Keratinocyte (primary cell): Measurements from ENCODE around the gene GRM3. TPM values are rescaled to one million over a fixed set of nuclear protein-coding genes. Genes with fewer than 3 reads are reported as not detected.

Source experiments
- DNase-seq: peaks from one replicate; pipeline ENCODE4 v3.0.0-alpha.2; 2011; ENCODE audit warnings: low read depth, missing footprints, low spot score
- FAIRE-seq: peaks from 2 replicates; lab custom pipeline; 2011; peaks lifted over from hg19 to GRCh38; lab: Jason Lieb, UNC
- H2AFZ ChIP-seq: 2 replicates; pipeline ENCODE4 v1.6.0; 2012; ENCODE audit warnings: low read length, control low read depth, inconsistent platforms; ENCODE audit not compliant: control insufficient read depth
- H3K27ac ChIP-seq: 2 replicates; pipeline ENCODE4 v1.5.1; 2011; ENCODE audit warnings: low read length; ENCODE audit not compliant: control insufficient read depth, insufficient read depth
- H3K27me3 ChIP-seq: 3 replicates; pipeline ENCODE4 v1.6.0; 2011; ENCODE audit warnings: low read length; ENCODE audit not compliant: control insufficient read depth, insufficient read depth; ENCODE audit errors: extremely low read depth
- H3K36me3 ChIP-seq, 2 experiments: 2 replicates in 1 of 2; 3 replicates in 1 of 2; pipeline ENCODE4 v1.5.1; 2011; ENCODE audit warnings: low read length in 2 of 2, mild to moderate bottlenecking in 1 of 2; ENCODE audit not compliant: control insufficient read depth in 2 of 2, insufficient read depth in 2 of 2; ENCODE audit errors: extremely low read depth in 1 of 2
- H3K4me1 ChIP-seq: 3 replicates; pipeline ENCODE4 v1.5.1; 2011; ENCODE audit warnings: low read length; ENCODE audit not compliant: control insufficient read depth, insufficient read depth; ENCODE audit errors: extremely low read depth
- H3K4me2 ChIP-seq: 3 replicates; pipeline ENCODE4 v1.6.0; 2011; ENCODE audit warnings: low read depth, low read length; ENCODE audit not compliant: control insufficient read depth, insufficient read depth; ENCODE audit errors: extremely low read depth
- H3K4me3 ChIP-seq, 3 experiments: fragments of 200-600 bp in 1 of 3; sonication (generic) in 1 of 3; 2 replicates in 2 of 3; 3 replicates in 1 of 3; pipeline ENCODE4 v1.5.1; 2011 to 2016; ENCODE audit warnings: low read length in 3 of 3, mild to moderate bottlenecking in 3 of 3, control low read depth in 2 of 3, inconsistent platforms in 1 of 3, low read depth in 1 of 3, mixed read lengths in 1 of 3, mixed run types in 1 of 3, moderate library complexity in 1 of 3; ENCODE audit not compliant: control insufficient read depth in 2 of 3, insufficient read depth in 2 of 3; ENCODE audit errors: extremely low read depth in 1 of 3
- H3K79me2 ChIP-seq: 2 replicates; pipeline ENCODE4 v1.6.0; 2012; ENCODE audit warnings: low read length; ENCODE audit not compliant: control insufficient read depth, insufficient read depth
- H3K9ac ChIP-seq: 3 replicates; pipeline ENCODE4 v1.6.0; 2011; ENCODE audit warnings: low read length; ENCODE audit not compliant: control insufficient read depth, insufficient read depth; ENCODE audit errors: extremely low read depth
- H3K9me1 ChIP-seq: 3 replicates; pipeline ENCODE4 v1.6.0; 2011; ENCODE audit warnings: low read length; ENCODE audit not compliant: control insufficient read depth, insufficient read depth; ENCODE audit errors: extremely low read depth
- H3K9me3 ChIP-seq: 2 replicates; pipeline ENCODE4 v1.5.1; 2012; ENCODE audit warnings: low read depth, low read length; ENCODE audit not compliant: control insufficient read depth
- H4K20me1 ChIP-seq: 3 replicates; pipeline ENCODE4 v1.6.0; 2011; ENCODE audit warnings: low read length; ENCODE audit not compliant: control insufficient read depth, insufficient read depth; ENCODE audit errors: extremely low read depth
- CTCF ChIP-seq, 3 experiments: IDR thresholded peaks in 1 of 3; conservative IDR thresholded peaks in 1 of 3; optimal IDR thresholded peaks in 1 of 3; 2 replicates in 2 of 3; 3 replicates in 1 of 3; pipeline versions ENCODE3 to v1.5.1; 2011; ENCODE audit warnings: low read length in 3 of 3, mild to moderate bottlenecking in 3 of 3, moderate library complexity in 2 of 3, control low read depth in 1 of 3, inconsistent platforms in 1 of 3; ENCODE audit not compliant: insufficient read depth in 2 of 3; ENCODE audit errors: extremely low read depth in 1 of 3
- EZH2 ChIP-seq: IDR thresholded peaks from one replicate; pipeline ENCODE4 v1.6.1; 2012; ENCODE audit warnings: inconsistent platforms, mild to moderate bottlenecking, low read length, moderate library complexity
- dilution Hi-C: fragments of 300-500 bp; cut with MboI; formaldehyde crosslinking; loops from one replicate; pipeline ENCODE4 v1.7.0; 2020; ENCODE audit warnings: low sequenced_read_pairs; ENCODE audit not compliant: extremely low pct_ligation_motif_present
- polyA plus RNA-seq, 5 experiments: library from polyadenylated mRNA; depleted of rRNA in 3 of 5; stranded (reverse) in 3 of 5; stranded (forward) in 1 of 5; unstranded in 1 of 5; fragments of >200 nt; gene quantifications; 1 replicate in 1 of 5; 2 replicates in 3 of 5; 3 replicates in 1 of 5; pipeline versions ENCODE4 v1.2.1 to v1.2.3, GENCODE V29; 2011 to 2012; ENCODE audit warnings: missing spikeins in 2 of 5, low read depth in 1 of 5, low replicate concordance in 1 of 5

GRM3 gene
- polyA plus RNA-seq, 1 donor (not counting 4 experiments of a cell fraction or from before 2014, with no cell fraction given), result not detected

GRCh38 chr7:86765931-86766330, 122.2 kb downstream of the GRM3 start:
- TF ChIP-seq EZH2 (no peak), CTCF (optimal IDR thresholded peaks at IDR 0.05 in 1 of 3, IDR thresholded peaks at IDR 0.05 in 1 of 3, conservative IDR thresholded peaks at IDR 0.05 in 1 of 3; ENCODE audit: extremely low read depth in 1 of 3, insufficient read depth in 2 of 3, low read length in 3 of 3) (no peak)
- H3K9me3 ChIP-seq, result no peaks in the 10 kb centered on the region
- no peaks in the 10 kb centered on the region for H3K27me3 ChIP-seq
- dilution Hi-C loops, result no loop called here
- H3K4me2 ChIP-seq, result no peak overlapping the region
- H3K36me3 ChIP-seq, result no peaks in the 10 kb centered on the region
- no peaks in the 10 kb centered on the region for H3K4me1 ChIP-seq
- no peaks in the 10 kb centered on the region for H3K79me2 ChIP-seq
- H4K20me1 ChIP-seq, result no peaks in the 10 kb centered on the region
- no peak overlapping the region for H3K4me3 ChIP-seq
- no peak overlapping the region for H2AFZ ChIP-seq
- H3K9me1 ChIP-seq, result no peaks in the 10 kb centered on the region
- H3K27ac ChIP-seq, result no peak overlapping the region
- FAIRE-seq (no peak), DNase-seq (no peak)
- no peak overlapping the region for H3K9ac ChIP-seq

- FAIRE-seq (no peak), DNase-seq (no peak)
- Histone ChIP-seq H3K4me2 (no peak overlapping the region), H3K4me1 (no peaks in the 10 kb centered on the region), H3K79me2 (no peaks in the 10 kb centered on the region), H3K9me3 (no peaks in the 10 kb centered on the region), H3K27me3 (no peaks in the 10 kb centered on the region), H4K20me1 (no peaks in the 10 kb centered on the region), H3K9ac (no peak overlapping the region), H3K9me1 (no peaks in the 10 kb centered on the region), H3K4me3 (no peak overlapping the region), H3K36me3 (no peaks in the 10 kb centered on the region), H3K27ac (no peak overlapping the region), H2AFZ (no peak overlapping the region)
- no peak for TF ChIP-seq EZH2
- no peak for TF ChIP-seq CTCF (optimal IDR thresholded peaks at IDR 0.05 in 1 of 3, IDR thresholded peaks at IDR 0.05 in 1 of 3, conservative IDR thresholded peaks at IDR 0.05 in 1 of 3; ENCODE audit: extremely low read depth in 1 of 3, insufficient read depth in 2 of 3, low read length in 3 of 3)
- dilution Hi-C loops, result no loop called here
These were observed 124.7 kb downstream of the GRM3 start for GRCh38 chr7:86768394-86768793.
